ENCODE measurements around the gene ATP2A2.

GRCh38 chr12:110312581-110313360 lies 31.7 kb downstream of the ATP2A2 start:
- TF ChIP-seq, protein P1, sequence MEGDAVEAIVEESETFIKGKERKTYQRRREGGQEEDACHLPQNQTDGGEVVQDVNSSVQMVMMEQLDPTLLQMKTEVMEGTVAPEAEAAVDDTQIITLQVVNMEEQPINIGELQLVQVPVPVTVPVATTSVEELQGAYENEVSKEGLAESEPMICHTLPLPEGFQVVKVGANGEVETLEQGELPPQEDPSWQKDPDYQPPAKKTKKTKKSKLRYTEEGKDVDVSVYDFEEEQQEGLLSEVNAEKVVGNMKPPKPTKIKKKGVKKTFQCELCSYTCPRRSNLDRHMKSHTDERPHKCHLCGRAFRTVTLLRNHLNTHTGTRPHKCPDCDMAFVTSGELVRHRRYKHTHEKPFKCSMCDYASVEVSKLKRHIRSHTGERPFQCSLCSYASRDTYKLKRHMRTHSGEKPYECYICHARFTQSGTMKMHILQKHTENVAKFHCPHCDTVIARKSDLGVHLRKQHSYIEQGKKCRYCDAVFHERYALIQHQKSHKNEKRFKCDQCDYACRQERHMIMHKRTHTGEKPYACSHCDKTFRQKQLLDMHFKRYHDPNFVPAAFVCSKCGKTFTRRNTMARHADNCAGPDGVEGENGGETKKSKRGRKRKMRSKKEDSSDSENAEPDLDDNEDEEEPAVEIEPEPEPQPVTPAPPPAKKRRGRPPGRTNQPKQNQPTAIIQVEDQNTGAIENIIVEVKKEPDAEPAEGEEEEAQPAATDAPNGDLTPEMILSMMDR (IDR thresholded peaks at IDR 0.05): no peak
- no peak for TF ChIP-seq POLR2A (IDR thresholded peaks at IDR 0.05)

All from right lobe of liver (tissue), 4 donors.